GM19395 (cell line): ENCODE measurements around the gene TMEM260.
"Not testable (repeated sequence)": the region's sequence is repeated elsewhere in the genome, so short reads cannot be mapped to it uniquely, and the experiment has no call there.

ENCODE experiments used
- ATAC-seq: cut with Tn5 transposase; IDR thresholded peaks from one replicate; pipeline ENCODE4 v1.9.1; 2021; ENCODE audit warnings: mild to moderate bottlenecking, moderate library complexity; ENCODE audit not compliant: unreplicated experiment

The TMEM260 gene

DNA sequence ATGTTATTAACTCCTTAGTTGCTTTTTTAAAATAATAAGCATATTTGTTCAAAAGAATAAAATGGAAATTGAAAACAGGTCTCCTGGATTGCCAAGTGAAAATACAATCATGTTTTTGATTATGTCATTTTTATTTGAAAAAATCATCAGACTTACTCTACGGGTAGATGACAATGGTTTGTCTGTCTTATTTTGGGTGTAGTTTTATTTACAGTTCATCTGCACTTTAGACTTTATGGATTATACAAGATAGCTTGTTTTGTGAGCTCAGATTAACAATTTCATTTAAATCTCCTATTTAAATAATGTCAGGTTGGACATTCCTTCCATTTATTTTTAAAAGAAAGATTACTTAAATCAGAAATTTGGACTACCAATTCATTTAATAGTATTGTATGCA lies 14.8 kb downstream of the TMEM260 start:
- ATAC-seq = no peak

DNA sequence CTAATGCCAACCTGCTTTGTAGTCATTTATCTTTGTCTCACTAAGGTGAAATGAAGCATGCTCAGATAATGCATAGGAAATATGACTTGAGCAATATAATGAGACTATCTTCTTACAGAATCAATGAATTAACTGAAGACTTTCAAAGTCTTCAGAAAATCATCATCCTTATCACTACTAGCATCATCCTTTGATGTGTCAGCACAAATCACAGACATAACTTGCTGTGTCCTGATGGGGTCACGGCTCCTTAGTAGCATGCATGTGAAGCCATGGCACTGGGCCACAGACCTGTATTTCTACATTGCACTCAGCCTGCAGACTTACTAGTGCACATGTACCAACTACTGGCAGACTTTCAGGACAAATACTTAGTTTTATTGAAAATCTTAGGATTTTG lies 18.9 kb downstream of the TMEM260 start:
- ATAC-seq = no peak

DNA sequence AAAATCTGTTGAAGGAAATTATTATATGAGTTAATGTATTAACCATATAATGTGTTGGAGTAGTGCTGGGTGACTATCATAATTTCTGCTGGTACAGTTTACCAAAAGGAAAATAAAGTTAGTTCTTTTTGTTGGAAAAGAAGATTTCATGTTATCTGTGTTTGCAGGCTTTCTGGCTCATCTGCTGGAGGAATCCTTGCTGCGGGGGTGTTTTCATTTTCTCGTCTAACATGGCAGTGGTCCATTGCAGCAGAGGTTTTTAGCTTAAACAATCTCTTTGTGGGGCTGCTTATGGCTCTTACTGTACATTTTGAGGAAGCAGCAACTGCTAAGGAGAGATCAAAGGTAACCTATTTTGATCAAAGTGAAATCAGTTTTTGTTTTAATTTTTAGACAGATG lies 24.1 kb downstream of the TMEM260 start:
- no peak for ATAC-seq

DNA sequence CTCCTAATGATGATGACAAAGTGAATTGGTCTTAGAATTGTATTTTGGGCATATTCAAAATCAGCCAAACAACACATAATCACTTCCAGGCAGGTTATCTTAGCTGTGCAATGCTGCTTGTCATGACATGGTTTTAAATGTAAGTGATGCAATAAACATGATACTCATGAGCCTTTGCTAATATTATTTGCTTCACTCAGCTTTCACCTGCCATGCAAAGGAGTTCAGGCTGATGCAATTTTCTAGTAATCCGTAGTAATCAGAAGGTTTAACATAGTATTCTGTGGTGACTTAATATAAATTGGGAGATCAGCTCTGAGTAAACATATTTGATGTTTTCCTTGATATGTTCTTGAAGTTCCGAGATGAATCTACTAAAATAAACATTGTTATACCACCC lies 29.1 kb downstream of the TMEM260 start:
- ATAC-seq = no peak

GRCh38 chr14:56611663-56612062 lies 32.1 kb downstream of the TMEM260 start:
- ATAC-seq = not testable (repeated sequence)

GRCh38 chr14:56617084-56617483 lies 37.5 kb downstream of the TMEM260 start:
- no peak for ATAC-seq

DNA sequence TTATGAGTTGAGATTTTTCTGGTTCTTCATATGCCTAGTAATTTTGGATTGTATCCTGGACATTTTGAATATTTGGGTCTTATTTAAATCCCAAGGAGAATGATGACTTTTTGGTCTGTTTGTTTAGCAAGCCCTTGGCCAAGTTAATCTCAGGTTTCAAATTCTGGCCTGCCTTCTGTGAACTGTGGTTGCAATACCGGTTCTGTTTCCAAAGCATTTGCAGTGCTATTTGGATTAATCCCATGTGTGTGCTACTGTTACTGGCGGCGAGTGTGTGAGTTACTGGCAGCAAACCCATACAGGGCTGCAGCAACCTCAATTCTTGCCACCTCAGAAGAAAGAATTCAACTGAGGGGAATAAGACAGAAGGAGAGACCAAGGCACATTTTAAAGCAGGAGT lies 51.1 kb downstream of the TMEM260 start:
- ATAC-seq = no peak

- no peak for ATAC-seq
These were observed 52.6 kb downstream of the TMEM260 start for GRCh38 chr14:56632195-56632594.

DNA sequence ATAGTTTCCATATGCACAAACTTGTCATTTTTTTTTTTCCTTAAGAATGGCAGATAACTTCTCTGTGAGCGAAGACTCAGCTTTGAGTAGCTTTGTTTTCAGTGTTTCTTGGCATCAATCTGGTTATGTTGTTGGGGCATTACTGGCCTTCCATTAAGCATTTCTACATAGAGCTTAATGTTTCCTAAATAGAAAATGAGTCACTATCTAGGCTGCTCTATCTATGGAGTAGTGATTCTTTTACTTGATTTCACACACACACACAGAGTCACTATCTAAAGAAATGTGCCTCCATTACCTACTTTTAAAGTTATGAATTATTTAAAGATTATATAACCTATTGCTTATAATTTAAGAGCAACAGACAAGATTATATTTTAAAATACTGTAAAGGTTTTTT lies 53.9 kb downstream of the TMEM260 start:
- no peak for ATAC-seq

DNA sequence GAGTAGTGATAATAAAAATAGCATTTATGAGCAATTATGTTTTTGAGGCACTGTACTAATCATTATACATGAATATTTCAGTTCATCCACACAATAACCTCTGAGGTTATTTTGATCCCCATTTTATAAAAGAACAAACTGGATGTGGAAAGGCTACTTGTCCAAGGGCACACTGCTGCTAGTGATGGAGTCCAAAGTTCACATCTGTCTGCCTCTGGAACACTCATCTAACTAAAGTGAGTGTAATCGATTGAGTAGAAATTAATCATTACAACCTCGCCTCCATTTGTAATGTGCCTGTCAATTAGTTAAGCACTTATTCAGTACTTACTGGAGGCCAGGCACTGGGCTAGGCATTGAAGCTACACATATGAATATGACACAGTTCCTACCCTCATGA lies 55.4 kb downstream of the TMEM260 start:
- ATAC-seq = no peak

- ATAC-seq = no peak
These were observed 67.9 kb downstream of the TMEM260 start for GRCh38 chr14:56647493-56647892.

GRCh38 chr14:56648508-56649301 lies 69.1 kb downstream of the TMEM260 start:
- no peak for ATAC-seq

DNA sequence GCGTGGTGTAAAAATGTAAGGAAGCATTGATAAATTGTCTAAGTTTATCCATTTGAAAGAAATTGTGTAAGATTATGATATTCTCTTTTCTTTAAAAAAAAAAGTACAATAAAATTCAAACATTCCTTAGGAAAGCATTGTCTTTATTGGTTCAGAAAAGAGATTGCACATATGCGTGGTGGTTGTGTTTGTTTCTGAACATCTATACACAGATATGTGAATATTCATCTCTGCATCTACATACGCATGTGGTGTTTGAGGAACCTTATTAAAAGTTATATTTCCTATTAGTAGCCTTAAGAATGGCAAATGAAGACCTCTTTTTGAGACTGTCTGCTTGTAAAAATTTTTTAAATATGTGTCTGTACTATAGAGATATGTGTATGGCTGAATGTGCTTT lies 69.8 kb downstream of the TMEM260 start:
- no peak for ATAC-seq

GRCh38 chr14:56650048-56650447 lies 70.5 kb downstream of the TMEM260 start:
- no peak for ATAC-seq

DNA sequence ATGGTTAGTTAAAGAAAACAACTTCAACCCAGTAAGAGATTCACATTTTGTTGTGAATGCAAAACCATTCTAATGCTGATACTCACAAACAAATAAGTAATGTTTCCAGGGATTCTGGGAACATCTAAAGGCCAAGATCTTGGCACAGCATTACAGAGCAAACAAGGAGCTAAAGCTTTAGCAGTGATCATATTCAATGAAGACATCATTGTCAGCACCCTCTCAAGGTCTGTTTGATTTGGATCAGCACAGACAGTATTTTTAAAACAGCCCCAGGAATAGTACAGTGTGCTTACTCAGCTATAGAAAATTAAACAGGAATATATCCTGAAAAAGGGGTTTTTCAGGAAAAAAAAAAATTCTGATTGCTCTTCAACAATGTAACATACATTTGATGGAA lies 71.4 kb downstream of the TMEM260 start:
- ATAC-seq = no peak

DNA sequence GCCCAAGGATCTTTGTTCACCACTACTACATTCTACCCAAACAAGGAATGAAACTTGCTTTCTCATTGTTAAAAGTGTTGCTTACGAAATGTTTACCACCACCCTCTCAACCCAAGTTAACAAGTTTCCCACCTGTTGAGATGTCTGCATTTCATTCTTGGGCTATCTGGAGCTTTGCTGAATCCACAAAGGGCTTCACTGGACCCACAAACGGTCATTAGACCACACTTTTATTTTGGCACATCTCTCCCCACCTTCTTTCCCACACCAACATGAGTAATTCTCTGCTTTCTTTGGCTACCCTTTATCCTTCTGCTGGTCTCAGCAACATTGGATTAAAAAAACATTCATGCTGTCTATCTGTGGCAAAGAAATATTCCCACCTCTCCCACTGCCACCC lies 78.0 kb downstream of the TMEM260 start:
- no peak for ATAC-seq

DNA sequence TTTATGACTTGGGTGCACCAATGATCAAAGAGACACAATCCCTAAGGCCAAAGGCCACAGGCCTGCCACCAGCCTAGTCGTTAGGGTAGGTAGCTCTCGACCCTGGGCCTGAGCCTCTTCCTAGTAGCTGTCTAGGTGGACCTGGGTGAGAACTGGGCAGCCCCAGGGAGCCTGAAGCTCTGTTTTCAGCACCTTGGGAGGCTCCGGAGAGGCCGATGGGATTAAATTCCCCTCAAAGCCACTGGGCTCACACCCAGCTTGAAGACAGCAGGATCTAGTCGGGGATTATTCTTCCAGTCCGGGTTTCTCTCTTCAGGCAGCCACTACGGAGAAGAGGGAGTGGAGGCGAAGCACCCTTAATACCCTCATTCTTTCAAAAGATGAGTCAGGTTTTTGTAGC lies 79.8 kb downstream of the TMEM260 start:
- ATAC-seq = no peak

DNA sequence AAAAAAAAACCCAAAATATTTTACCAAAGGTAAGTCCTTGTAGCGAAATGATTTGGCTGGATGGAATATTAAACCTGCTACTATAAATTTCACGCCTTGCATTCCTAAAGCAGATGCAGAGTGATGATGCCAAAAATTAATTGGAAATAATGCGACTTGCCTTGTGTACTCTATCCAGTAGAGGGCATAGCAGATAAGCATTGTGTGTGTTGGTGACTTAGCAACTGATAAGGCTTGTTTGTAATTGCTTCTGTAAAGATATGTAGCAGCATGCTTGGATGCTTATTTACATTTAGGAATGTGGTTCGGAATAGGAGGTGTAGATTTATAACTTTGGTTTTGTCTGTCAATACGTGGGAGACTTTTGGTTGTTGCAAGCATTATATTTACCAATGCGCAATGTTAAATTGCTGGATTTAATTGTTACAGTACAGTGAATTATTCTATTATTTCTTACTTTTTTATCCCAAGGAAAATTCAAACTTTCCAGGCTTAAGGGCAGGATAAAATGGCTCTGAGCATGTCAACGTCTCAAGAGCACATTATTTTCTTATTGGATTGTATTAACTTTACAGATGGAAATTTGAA lies 80.5 kb downstream of the TMEM260 start:
- no peak for ATAC-seq

DNA sequence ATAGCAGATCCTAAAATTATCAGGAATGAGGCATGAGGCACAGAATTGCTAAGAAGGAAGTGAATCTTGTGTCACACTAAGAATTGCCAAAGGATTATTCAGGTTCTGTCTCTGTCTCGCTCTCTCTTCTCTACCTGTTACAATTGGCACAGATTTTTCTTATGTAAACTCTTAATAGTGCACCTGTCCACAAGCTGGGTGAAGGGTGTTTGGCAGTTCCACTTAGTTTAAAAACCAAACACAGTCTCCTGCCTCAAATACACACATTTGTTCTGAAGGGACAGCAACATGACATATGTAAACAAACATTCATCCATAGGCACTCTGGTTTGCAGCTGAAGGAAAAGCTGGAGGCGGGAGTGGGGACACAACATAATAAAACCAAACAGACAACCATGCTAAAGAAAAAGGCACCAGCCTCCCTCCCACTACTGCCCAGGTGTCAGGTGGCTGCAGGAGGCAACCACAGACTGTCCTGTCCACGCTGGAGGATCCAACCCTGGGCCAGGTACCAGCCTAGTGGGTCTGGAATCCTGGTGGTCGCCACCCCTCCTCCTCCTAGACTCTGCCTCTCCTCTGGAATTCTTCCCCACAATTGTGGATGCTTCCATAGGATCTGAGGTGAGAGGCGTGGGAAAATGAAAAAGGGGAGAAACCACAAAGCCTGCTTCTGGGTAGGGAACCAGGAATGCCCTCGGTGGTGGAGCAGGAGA lies 81.2 kb downstream of the TMEM260 start:
- ATAC-seq = no peak

DNA sequence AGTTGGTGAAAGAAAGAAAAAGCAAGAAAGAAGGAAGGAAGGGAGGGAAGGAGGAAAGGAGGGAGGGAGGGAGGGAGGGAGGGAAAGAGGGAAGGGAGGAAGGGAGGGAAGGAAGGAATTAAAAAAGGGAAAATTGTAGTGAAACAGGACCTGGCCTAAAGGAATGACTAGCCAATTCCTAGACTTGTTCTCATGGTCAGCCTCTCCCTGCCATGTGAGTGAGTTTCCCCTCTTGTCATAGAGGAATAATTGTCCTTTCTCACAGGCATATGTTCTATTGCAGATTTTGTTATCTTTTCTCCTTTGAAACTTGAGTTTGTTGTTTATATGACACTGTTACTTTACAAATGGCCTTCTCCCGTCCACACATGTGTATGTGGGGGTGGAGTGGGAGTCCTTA lies 81.9 kb downstream of the TMEM260 start:
- no peak for ATAC-seq

- ATAC-seq = no peak
These were observed 85.3 kb downstream of the TMEM260 start for GRCh38 chr14:56664811-56665421.

GRCh38 chr14:56666294-56666693 lies 86.7 kb downstream of the TMEM260 start:
- ATAC-seq = no peak
